Measurements from ENCODE around the gene HOXD11. TPM values are rescaled to one million over a fixed set of nuclear protein-coding genes. Genes with fewer than 3 reads are reported as not detected.

HOXD11 gene
- total RNA-seq, 6 donors from 2014 or later: not detected

GRCh38 chr2:176128982-176129796 lies 22.1 kb downstream of the HOXD11 start, which contains the start of gene HOXD8:
Gene HOXD8 (plus strand): TSS chr2:176129705. CDS start chr2:176130367, 662 bp downstream.
- no peaks in the 10 kb centered on the region for H3K36me3 ChIP-seq
- peak in 1 of 2 donors; percentile 80 for ATAC-seq (ENCODE audit: low FRiP score in 2 of 2)
- WGBS, 2 donors: 4 to 8% methylated on average over 13 to 37 of the region's 64 CpGs
- TF ChIP-seq POLR2AphosphoS5 (IDR thresholded peaks at IDR 0.05) (no peak), POLR2A (IDR thresholded peaks at IDR 0.05) (no peak), EP300 (IDR thresholded peaks at IDR 0.05) (no peak), CTCF (IDR thresholded peaks at IDR 0.05) (no peak)
- DNase-seq: peak in 1 of 2 donors; percentile 88
- H3K9me3 ChIP-seq: no peaks in the 10 kb centered on the region
- peak within 1 kb of the TSS in 3 of 4 donors; percentile 22 to 42 (median 42) for H3K4me3 ChIP-seq
- H3K27ac ChIP-seq: no peak within 1 kb of the TSS
- peaks cover 20 to 33% (median 21%) of the 10 kb centered on the region in 4 donors for H3K4me1 ChIP-seq
- peaks cover 0 to 81% (median 46%) of the 10 kb centered on the region in 4 donors for H3K27me3 ChIP-seq

GRCh38 chr2:176129813-176130146 lies 22.7 kb downstream of the HOXD11 start:
- no peak for DNase-seq
- 0% methylated on average over 12 of the region's 43 CpGs; no CpG with 5 or more reads in 1 of the 2 donors for WGBS, 2 donors
- H3K4me3 ChIP-seq: peak overlapping the region in 3 of 4 donors; percentile 22 to 42 (median 42)
- H3K27ac ChIP-seq: no peak overlapping the region
- peak in 1 of 2 donors; percentile 41 for ATAC-seq (ENCODE audit: low FRiP score in 2 of 2)
- TF ChIP-seq CTCF (IDR thresholded peaks at IDR 0.05) (no peak), POLR2AphosphoS5 (IDR thresholded peaks at IDR 0.05) (no peak), EP300 (IDR thresholded peaks at IDR 0.05) (no peak), POLR2A (IDR thresholded peaks at IDR 0.05) (no peak)
- H3K27me3 ChIP-seq: peaks cover 0 to 81% (median 42%) of the 10 kb centered on the region in 4 donors
- H3K4me1 ChIP-seq: peaks cover 20 to 33% (median 21%) of the 10 kb centered on the region in 4 donors
- H3K36me3 ChIP-seq: no peaks in the 10 kb centered on the region
- H3K9me3 ChIP-seq: no peaks in the 10 kb centered on the region

GRCh38 chr2:176130147-176130956 lies 23.3 kb downstream of the HOXD11 start:
- no peak overlapping the region for H3K27ac ChIP-seq
- TF ChIP-seq CTCF (IDR thresholded peaks at IDR 0.05) (no peak), EP300 (IDR thresholded peaks at IDR 0.05) (no peak), POLR2A (IDR thresholded peaks at IDR 0.05) (no peak), POLR2AphosphoS5 (IDR thresholded peaks at IDR 0.05) (no peak)
- 3 to 11% methylated on average over 9 to 25 of the region's 100 CpGs for WGBS, 2 donors

GRCh38 chr2:176130957-176131847 lies 24.1 kb downstream of the HOXD11 start:
- H3K27ac ChIP-seq: no peak overlapping the region
- H3K4me3 ChIP-seq: no peak overlapping the region
- TF ChIP-seq POLR2A (IDR thresholded peaks at IDR 0.05): no peak
- TF ChIP-seq POLR2AphosphoS5 (IDR thresholded peaks at IDR 0.05): no peak
- no peak for TF ChIP-seq EP300 (IDR thresholded peaks at IDR 0.05)
- TF ChIP-seq CTCF (IDR thresholded peaks at IDR 0.05): no peak
- H3K36me3 ChIP-seq: no peaks in the 10 kb centered on the region
- peaks cover 0 to 81% (median 40%) of the 10 kb centered on the region in 4 donors for H3K27me3 ChIP-seq
- DNase-seq: no peak
- peaks cover 24 to 39% (median 25%) of the 10 kb centered on the region in 4 donors for H3K4me1 ChIP-seq
- H3K9me3 ChIP-seq: no peaks in the 10 kb centered on the region
- ATAC-seq (ENCODE audit: low FRiP score in 2 of 2): no peak
- WGBS, 2 donors: 14 to 16% methylated on average over 15 of the region's 15 CpGs

More at GRCh38 chr2:176130147-176130956, 23.3 kb downstream of the HOXD11 start:
- DNase-seq: peak in 1 of 2 donors; percentile 90
- H3K9me3 ChIP-seq: no peaks in the 10 kb centered on the region
- peak overlapping the region in 3 of 4 donors; percentile 22 to 42 (median 42) for H3K4me3 ChIP-seq
- peak in 1 of 2 donors; percentile 73 for ATAC-seq (ENCODE audit: low FRiP score in 2 of 2)
- H3K4me1 ChIP-seq: peaks cover 20 to 33% (median 21%) of the 10 kb centered on the region in 4 donors
- no peaks in the 10 kb centered on the region for H3K36me3 ChIP-seq
- peaks cover 0 to 78% (median 39%) of the 10 kb centered on the region in 4 donors for H3K27me3 ChIP-seq

Data from upper lobe of left lung (tissue), 6 donors.